AML-193 (cell line): ENCODE data around the gene FUT2.

Experiments
- DNase-seq, 2 experiments: peaks; one replicate each; lab custom pipeline; 2025; lab: John Stamatoyannopoulos, UW

FUT2 gene

GRCh38 chr19:48750771-48751504, 55.2 kb downstream of the FUT2 start:
- peak in 1 of 2 experiments; percentile 1 for DNase-seq

GRCh38 chr19:48751845-48752495, 56.2 kb downstream of the FUT2 start:
- DNase-seq, result no peak

GRCh38 chr19:48752496-48753365, 57.0 kb downstream of the FUT2 start, which contains the start of gene FUT1:
Gene FUT1 (minus strand): TSS chr19:48752641. CDS start chr19:48751281, 1,360 bp downstream.
- DNase-seq, result no peak

- no peak for DNase-seq
These were observed 59.4 kb downstream of the FUT2 start, which contains the start of gene FGF21 for GRCh38 chr19:48755084-48755641. Gene FGF21 (plus strand): TSS chr19:48755524. CDS start chr19:48756237, 713 bp downstream.
